Gastroesophageal sphincter (tissue), 3 donors: ENCODE measurements around the gene SPAG16.

ENCODE experiments used
- EP300 ChIP-seq: sonication (generic); formaldehyde crosslinking; IDR thresholded peaks from one replicate; pipeline ENCODE4 v1.6.1; 2017; ENCODE audit warnings: antibody characterized with exemption, mild to moderate bottlenecking
- POLR2A ChIP-seq, 2 donors: fragments of 450-650 bp; IDR thresholded peaks; one replicate each; pipeline ENCODE4 v1.6.1; 2017; ENCODE audit warnings: antibody characterized with exemption in 2 of 2, mild to moderate bottlenecking in 2 of 2, moderate library complexity in 1 of 2
- POLR2AphosphoS5 ChIP-seq: sonication (generic); formaldehyde crosslinking; IDR thresholded peaks from one replicate; pipeline ENCODE4 v1.6.1; 2017; ENCODE audit warnings: antibody characterized with exemption
- TF ChIP-seq, protein P1 (sequence below), 4 experiments: fragments of 200-600 bp in 2 of 4; fragments of 450-650 bp in 2 of 4; sonication (generic) in 1 of 4; IDR thresholded peaks; one replicate each; pipeline ENCODE4 v1.5.1; 2017 to 2019; ENCODE audit warnings: antibody characterized with exemption in 4 of 4, mild to moderate bottlenecking in 2 of 4, moderate library complexity in 2 of 4

DNA sequence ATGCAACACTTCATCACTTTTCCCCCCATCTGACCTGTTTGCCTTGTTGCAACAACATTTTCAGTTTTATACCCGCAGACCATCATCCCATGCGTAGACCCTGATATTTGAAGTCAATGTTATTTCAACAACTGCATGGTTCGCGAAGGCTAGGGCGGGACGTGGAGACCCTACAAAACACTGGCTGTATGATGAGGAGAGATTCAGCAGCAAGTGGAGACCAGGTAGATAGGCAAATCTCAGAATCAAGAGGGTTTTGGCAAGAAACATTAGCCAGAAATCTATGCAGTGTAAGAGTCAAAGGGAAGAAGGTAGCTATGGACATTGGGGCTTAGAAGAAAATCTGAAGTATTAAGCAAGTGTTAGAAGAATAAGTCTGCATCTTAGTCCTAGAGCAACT, 42.4 kb upstream of the SPAG16 start:
- TF ChIP-seq, protein P1, sequence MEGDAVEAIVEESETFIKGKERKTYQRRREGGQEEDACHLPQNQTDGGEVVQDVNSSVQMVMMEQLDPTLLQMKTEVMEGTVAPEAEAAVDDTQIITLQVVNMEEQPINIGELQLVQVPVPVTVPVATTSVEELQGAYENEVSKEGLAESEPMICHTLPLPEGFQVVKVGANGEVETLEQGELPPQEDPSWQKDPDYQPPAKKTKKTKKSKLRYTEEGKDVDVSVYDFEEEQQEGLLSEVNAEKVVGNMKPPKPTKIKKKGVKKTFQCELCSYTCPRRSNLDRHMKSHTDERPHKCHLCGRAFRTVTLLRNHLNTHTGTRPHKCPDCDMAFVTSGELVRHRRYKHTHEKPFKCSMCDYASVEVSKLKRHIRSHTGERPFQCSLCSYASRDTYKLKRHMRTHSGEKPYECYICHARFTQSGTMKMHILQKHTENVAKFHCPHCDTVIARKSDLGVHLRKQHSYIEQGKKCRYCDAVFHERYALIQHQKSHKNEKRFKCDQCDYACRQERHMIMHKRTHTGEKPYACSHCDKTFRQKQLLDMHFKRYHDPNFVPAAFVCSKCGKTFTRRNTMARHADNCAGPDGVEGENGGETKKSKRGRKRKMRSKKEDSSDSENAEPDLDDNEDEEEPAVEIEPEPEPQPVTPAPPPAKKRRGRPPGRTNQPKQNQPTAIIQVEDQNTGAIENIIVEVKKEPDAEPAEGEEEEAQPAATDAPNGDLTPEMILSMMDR (IDR thresholded peaks at IDR 0.05) = no peak
- TF ChIP-seq POLR2A (IDR thresholded peaks at IDR 0.05) (no peak), POLR2AphosphoS5 (no peak), EP300 (no peak)
